HEK293 (cell line): Measurements from ENCODE around the gene GPRC5B.
A peak's percentile ranks its signal among the peaks of the same experiment; 100 is the strongest.

Experiments
- CTCF ChIA-PET: fragments of 350-600 bp; formaldehyde crosslinking; extraction: SDS; loops from one replicate; lab custom pipeline; 2021; ENCODE audit warnings: antibody characterized with exemption; lab: Yijun Ruan, JAX
- POLR2A ChIA-PET: fragments of 300-600 bp; formaldehyde crosslinking; extraction: SDS; loops from one replicate; lab custom pipeline; 2020; ENCODE audit warnings: antibody characterized with exemption, inconsistent platforms; lab: Yijun Ruan, JAX
- H3K27ac ChIP-seq: fragments of 200-500 bp; sonication (Bioruptor generic); 2 replicates; pipeline ENCODE4 v1.5.1; 2014; ENCODE audit warnings: low read depth, low read length, control low read depth, inconsistent platforms; ENCODE audit errors: extremely low read depth
- H3K36me3 ChIP-seq, 2 experiments: fragments of 200-500 bp in 1 of 2; sonication (Bioruptor generic) in 1 of 2; 1 replicate in 1 of 2; 2 replicates in 1 of 2; pipeline ENCODE4 v1.5.1; 2014 to 2017; ENCODE audit warnings: inconsistent platforms in 2 of 2, low read length in 2 of 2; ENCODE audit not compliant: control insufficient read depth in 2 of 2, insufficient read depth in 1 of 2
- H3K4me1 ChIP-seq: fragments of 200-500 bp; sonication (Bioruptor generic); 2 replicates; pipeline ENCODE4 v1.5.1; 2014; ENCODE audit warnings: mild to moderate bottlenecking, low read length, inconsistent platforms; ENCODE audit not compliant: control insufficient read depth, insufficient read depth
- H3K4me3 ChIP-seq: 2 replicates; pipeline ENCODE4 v1.5.1; 2011; ENCODE audit warnings: low read depth, mild to moderate bottlenecking, control low read depth, low read length, moderate library complexity
- H3K9me3 ChIP-seq: fragments of 200-500 bp; sonication (Bioruptor generic); 2 replicates; pipeline ENCODE4 v1.5.1; 2014; ENCODE audit warnings: low read depth, low read length, inconsistent platforms; ENCODE audit not compliant: control insufficient read depth, insufficient read depth
- BCL11A ChIP-seq: fragments of 450-650 bp; formaldehyde crosslinking; IDR thresholded peaks from 2 replicates; pipeline ENCODE4 v1.5.1; 2016; ENCODE audit warnings: low read depth, missing biosample characterization, missing genetic modification characterization
- BCL11B ChIP-seq: fragments of 450-650 bp; formaldehyde crosslinking; IDR thresholded peaks from 2 replicates; pipeline ENCODE4 v1.5.1; 2016; ENCODE audit warnings: low read depth, missing biosample characterization, missing genetic modification characterization
- GFI1B ChIP-seq: fragments of 450-650 bp; formaldehyde crosslinking; IDR thresholded peaks from 2 replicates; pipeline ENCODE4 v1.5.1; 2016; ENCODE audit warnings: missing biosample characterization, missing genetic modification characterization
- HOXA7 ChIP-seq: sonication (generic); formaldehyde crosslinking; IDR thresholded peaks from 2 replicates; pipeline ENCODE4 v1.8.1; 2022; ENCODE audit warnings: missing genetic modification reagents, borderline replicate concordance
- MZF1 ChIP-seq: fragments of 450-650 bp; formaldehyde crosslinking; IDR thresholded peaks from 2 replicates; pipeline ENCODE4 v1.5.1; 2017; ENCODE audit warnings: missing biosample characterization, missing genetic modification characterization, borderline replicate concordance
- OSR2 ChIP-seq: fragments of 450-650 bp; formaldehyde crosslinking; IDR thresholded peaks from 2 replicates; pipeline ENCODE4 v1.5.1; 2016; ENCODE audit warnings: missing biosample characterization, missing genetic modification characterization
- REPIN1 ChIP-seq: fragments of 450-650 bp; formaldehyde crosslinking; IDR thresholded peaks from 2 replicates; pipeline ENCODE4 v1.5.1; 2017; ENCODE audit warnings: missing biosample characterization, missing genetic modification characterization, low read depth
- SETDB1 ChIP-seq: IDR thresholded peaks from one replicate; pipeline ENCODE4 v1.6.1; 2017; ENCODE audit warnings: mild to moderate bottlenecking, low read length, moderate library complexity, mixed read lengths; ENCODE audit not compliant: insufficient read length
- SP7 ChIP-seq: fragments of 450-650 bp; formaldehyde crosslinking; IDR thresholded peaks from 2 replicates; pipeline ENCODE4 v1.5.1; 2016; ENCODE audit warnings: missing biosample characterization, missing genetic modification characterization
- TRIM28 ChIP-seq: IDR thresholded peaks from 2 replicates; pipeline ENCODE4 v1.6.1; 2011; ENCODE audit warnings: low read length, control low read depth, borderline replicate concordance
- YY1 ChIP-seq: fragments of 450-650 bp; formaldehyde crosslinking; IDR thresholded peaks from 2 replicates; pipeline ENCODE4 v1.5.1; 2018; ENCODE audit warnings: missing biosample characterization, missing genetic modification characterization
- ZBTB17 ChIP-seq: fragments of 450-650 bp; formaldehyde crosslinking; IDR thresholded peaks from 2 replicates; pipeline ENCODE4 v1.5.1; 2016; ENCODE audit warnings: missing biosample characterization, missing genetic modification characterization
- ZBTB20 ChIP-seq: fragments of 450-650 bp; formaldehyde crosslinking; IDR thresholded peaks from 2 replicates; pipeline ENCODE4 v1.5.1; 2016; ENCODE audit warnings: missing biosample characterization, missing genetic modification characterization
- ZEB2 ChIP-seq: fragments of 450-650 bp; formaldehyde crosslinking; IDR thresholded peaks from 2 replicates; pipeline ENCODE4 v1.5.1; 2016; ENCODE audit warnings: missing biosample characterization, missing genetic modification characterization
- ZNF146 ChIP-seq: fragments of 450-650 bp; formaldehyde crosslinking; IDR thresholded peaks from 2 replicates; pipeline ENCODE4 v1.5.1; 2016; ENCODE audit warnings: missing biosample characterization, missing genetic modification characterization
- ZNF335 ChIP-seq: fragments of 450-650 bp; formaldehyde crosslinking; conservative IDR thresholded peaks from 2 replicates; pipeline ENCODE4 v1.5.1; 2016; ENCODE audit warnings: missing biosample characterization, missing genetic modification characterization
- ZNF366 ChIP-seq: fragments of 450-650 bp; formaldehyde crosslinking; conservative IDR thresholded peaks from 2 replicates; pipeline ENCODE4 v1.5.1; 2016; ENCODE audit warnings: missing biosample characterization, missing genetic modification characterization
- ZNF600 ChIP-seq: fragments of 450-650 bp; formaldehyde crosslinking; IDR thresholded peaks from 2 replicates; pipeline ENCODE4 v1.5.1; 2016; ENCODE audit warnings: missing biosample characterization, missing genetic modification characterization
- ZNF629 ChIP-seq: fragments of 450-650 bp; formaldehyde crosslinking; IDR thresholded peaks from 2 replicates; pipeline ENCODE4 v1.5.1; 2017; ENCODE audit warnings: missing biosample characterization, missing genetic modification characterization
- ZNF76 ChIP-seq: fragments of 450-650 bp; formaldehyde crosslinking; IDR thresholded peaks from 2 replicates; pipeline ENCODE4; 2016; ENCODE audit warnings: low read depth, missing biosample characterization, missing genetic modification characterization, borderline replicate concordance
- ZNF776 ChIP-seq: fragments of 450-650 bp; formaldehyde crosslinking; IDR thresholded peaks from 2 replicates; pipeline ENCODE4 v1.5.0; 2017; ENCODE audit warnings: missing biosample characterization, missing genetic modification characterization, borderline replicate concordance
- ZNF792 ChIP-seq: fragments of 450-650 bp; formaldehyde crosslinking; IDR thresholded peaks from 2 replicates; pipeline ENCODE4 v1.5.1; 2016; ENCODE audit warnings: missing biosample characterization, missing genetic modification characterization
- TF ChIP-seq, protein P1 (sequence below): fragments of 450-650 bp; formaldehyde crosslinking; IDR thresholded peaks from 2 replicates; pipeline ENCODE4 v1.5.1; 2016; ENCODE audit warnings: missing biosample characterization, missing genetic modification characterization, low read depth
- TF ChIP-seq, protein P2 (sequence below): fragments of 450-650 bp; formaldehyde crosslinking; IDR thresholded peaks from 2 replicates; pipeline ENCODE4 v1.5.1; 2016; ENCODE audit warnings: missing biosample characterization, missing genetic modification characterization
- TF ChIP-seq, protein P3 (sequence below): fragments of 450-650 bp; formaldehyde crosslinking; IDR thresholded peaks from 2 replicates; pipeline ENCODE4 v1.5.1; 2016; ENCODE audit warnings: missing biosample characterization, missing genetic modification characterization
- TF ChIP-seq, protein P4 (sequence below): fragments of 450-650 bp; formaldehyde crosslinking; IDR thresholded peaks from 2 replicates; pipeline ENCODE4 v1.5.1; 2016; ENCODE audit warnings: missing biosample characterization, missing genetic modification characterization
- TF ChIP-seq, protein P5 (sequence below): fragments of 450-650 bp; formaldehyde crosslinking; IDR thresholded peaks from 2 replicates; pipeline ENCODE4 v1.5.1; 2016; ENCODE audit warnings: missing biosample characterization, missing genetic modification characterization

GPRC5B gene

DNA sequence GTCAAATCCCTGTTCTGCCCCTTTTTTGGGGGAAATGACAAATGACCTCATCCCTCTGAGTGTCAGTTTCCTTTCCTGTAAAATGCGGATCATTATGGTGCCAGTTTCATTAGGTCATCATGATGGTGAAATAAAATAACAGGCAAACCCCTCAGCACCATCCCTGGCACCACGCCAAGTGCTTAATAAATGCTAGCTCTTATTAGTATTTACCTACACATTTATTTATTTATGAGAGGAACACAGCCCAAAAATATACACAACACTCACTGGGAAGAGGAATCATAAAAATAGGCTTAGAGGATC lies 28.6 kb upstream of the GPRC5B start (continued):
- TF ChIP-seq, protein P1, sequence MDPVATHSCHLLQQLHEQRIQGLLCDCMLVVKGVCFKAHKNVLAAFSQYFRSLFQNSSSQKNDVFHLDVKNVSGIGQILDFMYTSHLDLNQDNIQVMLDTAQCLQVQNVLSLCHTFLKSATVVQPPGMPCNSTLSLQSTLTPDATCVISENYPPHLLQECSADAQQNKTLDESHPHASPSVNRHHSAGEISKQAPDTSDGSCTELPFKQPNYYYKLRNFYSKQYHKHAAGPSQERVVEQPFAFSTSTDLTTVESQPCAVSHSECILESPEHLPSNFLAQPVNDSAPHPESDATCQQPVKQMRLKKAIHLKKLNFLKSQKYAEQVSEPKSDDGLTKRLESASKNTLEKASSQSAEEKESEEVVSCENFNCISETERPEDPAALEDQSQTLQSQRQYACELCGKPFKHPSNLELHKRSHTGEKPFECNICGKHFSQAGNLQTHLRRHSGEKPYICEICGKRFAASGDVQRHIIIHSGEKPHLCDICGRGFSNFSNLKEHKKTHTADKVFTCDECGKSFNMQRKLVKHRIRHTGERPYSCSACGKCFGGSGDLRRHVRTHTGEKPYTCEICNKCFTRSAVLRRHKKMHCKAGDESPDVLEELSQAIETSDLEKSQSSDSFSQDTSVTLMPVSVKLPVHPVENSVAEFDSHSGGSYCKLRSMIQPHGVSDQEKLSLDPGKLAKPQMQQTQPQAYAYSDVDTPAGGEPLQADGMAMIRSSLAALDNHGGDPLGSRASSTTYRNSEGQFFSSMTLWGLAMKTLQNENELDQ (tag by site-specific recombination) = no peak
- TF ChIP-seq GFI1B = no peak
- TF ChIP-seq, protein P2, sequence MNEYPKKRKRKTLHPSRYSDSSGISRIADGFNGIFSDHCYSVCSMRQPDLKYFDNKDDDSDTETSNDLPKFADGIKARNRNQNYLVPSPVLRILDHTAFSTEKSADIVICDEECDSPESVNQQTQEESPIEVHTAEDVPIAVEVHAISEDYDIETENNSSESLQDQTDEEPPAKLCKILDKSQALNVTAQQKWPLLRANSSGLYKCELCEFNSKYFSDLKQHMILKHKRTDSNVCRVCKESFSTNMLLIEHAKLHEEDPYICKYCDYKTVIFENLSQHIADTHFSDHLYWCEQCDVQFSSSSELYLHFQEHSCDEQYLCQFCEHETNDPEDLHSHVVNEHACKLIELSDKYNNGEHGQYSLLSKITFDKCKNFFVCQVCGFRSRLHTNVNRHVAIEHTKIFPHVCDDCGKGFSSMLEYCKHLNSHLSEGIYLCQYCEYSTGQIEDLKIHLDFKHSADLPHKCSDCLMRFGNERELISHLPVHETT (tag by site-specific recombination) = no peak
- no peak for TF ChIP-seq BCL11B (tag by site-specific recombination)
- no peak for TF ChIP-seq ZBTB20 (tag by site-specific recombination)
- no peak for TF ChIP-seq YY1 (tag by site-specific recombination)

DNA sequence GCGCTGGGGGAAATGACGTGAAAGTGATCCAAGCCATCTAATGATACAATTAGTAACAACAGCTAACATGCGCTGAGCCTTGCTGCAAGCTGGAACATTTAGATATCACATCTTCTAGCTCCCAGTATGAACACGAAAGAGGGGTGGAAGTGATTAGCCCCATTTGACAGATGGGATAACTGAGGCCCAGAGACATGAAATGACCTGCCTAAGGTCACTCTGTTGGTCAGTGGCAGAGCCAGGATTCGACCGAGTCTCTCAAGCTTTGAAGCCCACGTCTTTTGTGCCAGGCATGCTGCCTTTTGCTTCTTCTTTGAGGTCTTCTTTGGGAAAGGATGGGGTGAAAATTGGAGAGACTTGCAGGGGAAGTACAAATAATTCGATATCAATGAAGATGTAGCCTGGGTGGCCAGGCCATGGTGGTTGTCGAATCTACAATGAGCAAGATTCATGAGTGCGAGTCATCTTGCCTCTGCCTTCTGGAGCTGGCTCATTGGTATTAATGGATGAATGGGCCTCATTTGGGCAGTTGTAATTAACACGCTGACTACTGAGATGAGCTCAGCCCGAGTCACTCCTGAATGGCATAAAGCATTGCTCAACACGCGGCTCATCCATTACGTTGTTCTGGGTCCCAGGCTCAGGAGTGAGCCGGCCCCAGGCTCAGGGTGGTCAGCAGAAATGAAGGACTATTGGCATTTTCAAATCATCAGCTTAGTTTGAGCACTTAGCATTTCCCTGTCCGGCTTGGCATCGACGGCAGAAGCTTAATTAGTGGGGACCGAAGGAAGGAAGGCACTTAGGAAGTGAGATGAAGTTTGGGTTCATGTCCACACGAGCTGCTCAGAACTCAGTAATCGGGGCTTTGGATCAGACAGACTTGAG lies 28.0 kb upstream of the GPRC5B start:
- CTCF ChIA-PET = interaction anchor here (0.7 to 2.1 kb wide), 6 partner anchors 24 to 473 kb away, joined by 3 to 6 read pairs (median 3); no protein-coding TSS in a partner anchor
- no peaks in the 10 kb centered on the region for H3K4me1 ChIP-seq
- POLR2A ChIA-PET = no interaction called here
- no peaks in the 10 kb centered on the region for H3K36me3 ChIP-seq
- H3K9me3 ChIP-seq = no peaks in the 10 kb centered on the region
- H3K4me3 ChIP-seq = no peak overlapping the region
- no peak overlapping the region for H3K27ac ChIP-seq
- TF ChIP-seq ZNF76 (tag by site-specific recombination) (no peak), MZF1 (tag by site-specific recombination) (no peak), ZNF146 (tag by site-specific recombination) (no peak), BCL11A (no peak), ZNF776 (tag by site-specific recombination) (no peak), SP7 (tag by site-specific recombination) (peak; percentile 85), ZBTB20 (tag by site-specific recombination) (peak; percentile 40; the same call in 1 of the 2 replicates), ZNF366 (tag by site-specific recombination) (0 out of 2 replicates have a peak, but pooled peaks have one; percentile 37), SETDB1 (peak; percentile 10), ZBTB17 (tag by site-specific recombination) (no peak), ZNF629 (tag by site-specific recombination) (peak; percentile 77), TRIM28 (no peak), OSR2 (tag by site-specific recombination) (peak; percentile 70; the same call in 1 of the 2 replicates), REPIN1 (tag by site-specific recombination) (no peak), HOXA7 (CRISPR knock-in tag) (no peak), ZNF335 (peak; percentile 81), ZNF792 (no peak), ZNF600 (peak; percentile 57; the same call in 1 of the 2 replicates), ZEB2 (peak; percentile 78)
- TF ChIP-seq, protein P3, sequence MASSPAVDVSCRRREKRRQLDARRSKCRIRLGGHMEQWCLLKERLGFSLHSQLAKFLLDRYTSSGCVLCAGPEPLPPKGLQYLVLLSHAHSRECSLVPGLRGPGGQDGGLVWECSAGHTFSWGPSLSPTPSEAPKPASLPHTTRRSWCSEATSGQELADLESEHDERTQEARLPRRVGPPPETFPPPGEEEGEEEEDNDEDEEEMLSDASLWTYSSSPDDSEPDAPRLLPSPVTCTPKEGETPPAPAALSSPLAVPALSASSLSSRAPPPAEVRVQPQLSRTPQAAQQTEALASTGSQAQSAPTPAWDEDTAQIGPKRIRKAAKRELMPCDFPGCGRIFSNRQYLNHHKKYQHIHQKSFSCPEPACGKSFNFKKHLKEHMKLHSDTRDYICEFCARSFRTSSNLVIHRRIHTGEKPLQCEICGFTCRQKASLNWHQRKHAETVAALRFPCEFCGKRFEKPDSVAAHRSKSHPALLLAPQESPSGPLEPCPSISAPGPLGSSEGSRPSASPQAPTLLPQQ (tag by site-specific recombination) = peak; percentile 70; the same call in 1 of the 2 replicates
- TF ChIP-seq, protein P4, sequence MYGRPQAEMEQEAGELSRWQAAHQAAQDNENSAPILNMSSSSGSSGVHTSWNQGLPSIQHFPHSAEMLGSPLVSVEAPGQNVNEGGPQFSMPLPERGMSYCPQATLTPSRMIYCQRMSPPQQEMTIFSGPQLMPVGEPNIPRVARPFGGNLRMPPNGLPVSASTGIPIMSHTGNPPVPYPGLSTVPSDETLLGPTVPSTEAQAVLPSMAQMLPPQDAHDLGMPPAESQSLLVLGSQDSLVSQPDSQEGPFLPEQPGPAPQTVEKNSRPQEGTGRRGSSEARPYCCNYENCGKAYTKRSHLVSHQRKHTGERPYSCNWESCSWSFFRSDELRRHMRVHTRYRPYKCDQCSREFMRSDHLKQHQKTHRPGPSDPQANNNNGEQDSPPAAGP (tag by site-specific recombination) = 0 out of 2 replicates have a peak, but pooled peaks have one; percentile 40
- TF ChIP-seq, protein P5, sequence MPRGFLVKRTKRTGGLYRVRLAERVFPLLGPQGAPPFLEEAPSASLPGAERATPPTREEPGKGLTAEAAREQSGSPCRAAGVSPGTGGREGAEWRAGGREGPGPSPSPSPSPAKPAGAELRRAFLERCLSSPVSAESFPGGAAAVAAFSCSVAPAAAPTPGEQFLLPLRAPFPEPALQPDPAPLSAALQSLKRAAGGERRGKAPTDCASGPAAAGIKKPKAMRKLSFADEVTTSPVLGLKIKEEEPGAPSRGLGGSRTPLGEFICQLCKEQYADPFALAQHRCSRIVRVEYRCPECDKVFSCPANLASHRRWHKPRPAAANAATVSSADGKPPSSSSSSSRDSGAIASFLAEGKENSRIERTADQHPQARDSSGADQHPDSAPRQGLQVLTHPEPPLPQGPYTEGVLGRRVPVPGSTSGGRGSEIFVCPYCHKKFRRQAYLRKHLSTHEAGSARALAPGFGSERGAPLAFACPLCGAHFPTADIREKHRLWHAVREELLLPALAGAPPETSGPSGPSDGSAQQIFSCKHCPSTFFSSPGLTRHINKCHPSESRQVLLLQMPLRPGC = peak; percentile 66
